GM23248 (cell line): ENCODE results near the gene ZSWIM6.

Source experiments
- EZH2 ChIP-seq: fragments of 200-600 bp; sonication (generic); IDR thresholded peaks from 2 replicates; pipeline ENCODE4 v1.6.1; 2018; ENCODE audit warnings: antibody characterized with exemption, mild to moderate bottlenecking; ENCODE audit not compliant: insufficient read depth, poor library complexity, severe bottlenecking
- EZH2phosphoT487 ChIP-seq: fragments of 200-600 bp; sonication (generic); IDR thresholded peaks from 2 replicates; pipeline ENCODE4 v1.6.1; 2018; ENCODE audit warnings: antibody characterized with exemption, moderate library complexity, mild to moderate bottlenecking, low read depth; ENCODE audit not compliant: insufficient read depth

- no peak for TF ChIP-seq EZH2
- 0 out of 2 replicates have a peak, but pooled peaks have one; percentile 35 for TF ChIP-seq EZH2phosphoT487
These were observed 77.5 kb downstream of the ZSWIM6 start for GRCh38 chr5:61409568-61409967.
